HepG2 (cell line): ENCODE results near the gene SAMD4B. TPM values are rescaled to one million over a fixed set of nuclear protein-coding genes. Genes with fewer than 3 reads are reported as not detected.

Source experiments
- CREBL2 ChIP-seq: sonication (generic); formaldehyde crosslinking; IDR thresholded peaks from 2 replicates; pipeline ENCODE4 v1.8.1; 2023; ENCODE audit warnings: missing genetic modification reagents, mild to moderate bottlenecking, borderline replicate concordance
- FOXP1 ChIP-seq, 2 experiments: fragments of 450-650 bp in 1 of 2; IDR thresholded peaks; 2 replicates each; pipeline ENCODE4 v1.6.1; 2017 to 2018; ENCODE audit warnings: antibody characterized with exemption in 1 of 2
- GZF1 ChIP-seq: sonication (generic); formaldehyde crosslinking; IDR thresholded peaks from 2 replicates; pipeline ENCODE4 v1.5.1; 2020; ENCODE audit warnings: mild to moderate bottlenecking, missing genetic modification reagents
- NFE2L1 ChIP-seq: sonication (generic); formaldehyde crosslinking; IDR thresholded peaks from 2 replicates; pipeline ENCODE4 v1.4.0; 2020; ENCODE audit warnings: missing genetic modification reagents, mild to moderate bottlenecking, borderline replicate concordance
- REST ChIP-seq, 2 experiments: IDR thresholded peaks; 2 replicates each; pipeline ENCODE4 v1.6.1; 2011 to 2012; ENCODE audit warnings: low read length in 2 of 2, borderline replicate concordance in 1 of 2, low read depth in 1 of 2, mild to moderate bottlenecking in 1 of 2, moderate library complexity in 1 of 2
- SKI ChIP-seq: fragments of 450-650 bp; IDR thresholded peaks from one replicate; pipeline ENCODE4 v1.6.1; 2018; ENCODE audit warnings: mild to moderate bottlenecking; ENCODE audit not compliant: partially characterized antibody
- SP2 ChIP-seq: sonication (generic); formaldehyde crosslinking; IDR thresholded peaks from 2 replicates; pipeline ENCODE4 v1.5.1; 2020; ENCODE audit warnings: mild to moderate bottlenecking, missing genetic modification reagents
- TARDBP ChIP-seq: sonication (generic); formaldehyde crosslinking; IDR thresholded peaks from 2 replicates; pipeline ENCODE4 v1.8.0; 2022; ENCODE audit warnings: mild to moderate bottlenecking, missing genetic modification reagents
- TP53 ChIP-seq: sonication (generic); formaldehyde crosslinking; conservative IDR thresholded peaks from 2 replicates; pipeline ENCODE4 v1.4.0; 2020; ENCODE audit warnings: missing genetic modification reagents
- ZBTB25 ChIP-seq: IDR thresholded peaks from 2 replicates; pipeline ENCODE4 v1.6.1; 2018; ENCODE audit warnings: missing genetic modification reagents
- ZBTB38 ChIP-seq: sonication (generic); formaldehyde crosslinking; IDR thresholded peaks from 2 replicates; pipeline ENCODE4 v1.5.1; 2020; ENCODE audit warnings: mild to moderate bottlenecking, missing genetic modification reagents
- ZNF749 ChIP-seq: sonication (generic); formaldehyde crosslinking; IDR thresholded peaks from 2 replicates; pipeline ENCODE4 v1.8.0; 2022; ENCODE audit warnings: mild to moderate bottlenecking, missing genetic modification reagents, moderate library complexity, borderline replicate concordance
- ZNF792 ChIP-seq: IDR thresholded peaks from 2 replicates; pipeline ENCODE4 v1.6.1; 2016
- ZSCAN21 ChIP-seq: sonication (generic); formaldehyde crosslinking; IDR thresholded peaks from 2 replicates; pipeline ENCODE4 v1.8.0; 2022; ENCODE audit warnings: mild to moderate bottlenecking, missing genetic modification reagents, moderate library complexity, borderline replicate concordance
- polyA plus RNA-seq, 8 experiments: library from polyadenylated mRNA; depleted of rRNA in 3 of 8; stranded (reverse) in 7 of 8; unstranded in 1 of 8; fragments of >200 nt; fragmentation: Illumina TruSeq in 4 of 8; extraction: Trizol in 4 of 8; gene quantifications; 2 replicates each; pipeline versions ENCODE4 v1.2.1 to v1.2.3, GENCODE V29; 2011 to 2016; ENCODE audit warnings: low read depth in 4 of 8, missing spikeins in 1 of 8, mixed read lengths in 1 of 8; ENCODE audit not compliant: insufficient read depth in 1 of 8
- total RNA-seq, 5 experiments: library from RNA; depleted of rRNA; stranded (reverse); fragments of >200 nt; fragmentation: Illumina TruSeq; extraction: Trizol; gene quantifications; 2 replicates each; pipeline ENCODE4 v1.2.3, GENCODE V29; 2016; ENCODE audit warnings: low read depth in 1 of 5
- TF ChIP-seq, protein P1 (sequence below): sonication (generic); formaldehyde crosslinking; IDR thresholded peaks from 2 replicates; pipeline ENCODE4 v1.8.0; 2022; ENCODE audit warnings: mild to moderate bottlenecking, missing genetic modification reagents; ENCODE audit not compliant: insufficient replicate concordance
- TF ChIP-seq, protein P2 (sequence below): sonication (generic); formaldehyde crosslinking; IDR thresholded peaks from 2 replicates; pipeline ENCODE4 v1.8.0; 2022; ENCODE audit warnings: low read depth, missing genetic modification reagents
- TF ChIP-seq, protein P3 (sequence below): sonication (generic); formaldehyde crosslinking; IDR thresholded peaks from 2 replicates; pipeline ENCODE4 v1.4.0; 2020; ENCODE audit warnings: missing genetic modification reagents

SAMD4B gene
- total and polyA plus RNA-seq, 2 of the 13 experiments (the other 11 are each of a cell fraction or from before 2014, with no cell fraction given), result 26.0 to 31.8 TPM

DNA sequence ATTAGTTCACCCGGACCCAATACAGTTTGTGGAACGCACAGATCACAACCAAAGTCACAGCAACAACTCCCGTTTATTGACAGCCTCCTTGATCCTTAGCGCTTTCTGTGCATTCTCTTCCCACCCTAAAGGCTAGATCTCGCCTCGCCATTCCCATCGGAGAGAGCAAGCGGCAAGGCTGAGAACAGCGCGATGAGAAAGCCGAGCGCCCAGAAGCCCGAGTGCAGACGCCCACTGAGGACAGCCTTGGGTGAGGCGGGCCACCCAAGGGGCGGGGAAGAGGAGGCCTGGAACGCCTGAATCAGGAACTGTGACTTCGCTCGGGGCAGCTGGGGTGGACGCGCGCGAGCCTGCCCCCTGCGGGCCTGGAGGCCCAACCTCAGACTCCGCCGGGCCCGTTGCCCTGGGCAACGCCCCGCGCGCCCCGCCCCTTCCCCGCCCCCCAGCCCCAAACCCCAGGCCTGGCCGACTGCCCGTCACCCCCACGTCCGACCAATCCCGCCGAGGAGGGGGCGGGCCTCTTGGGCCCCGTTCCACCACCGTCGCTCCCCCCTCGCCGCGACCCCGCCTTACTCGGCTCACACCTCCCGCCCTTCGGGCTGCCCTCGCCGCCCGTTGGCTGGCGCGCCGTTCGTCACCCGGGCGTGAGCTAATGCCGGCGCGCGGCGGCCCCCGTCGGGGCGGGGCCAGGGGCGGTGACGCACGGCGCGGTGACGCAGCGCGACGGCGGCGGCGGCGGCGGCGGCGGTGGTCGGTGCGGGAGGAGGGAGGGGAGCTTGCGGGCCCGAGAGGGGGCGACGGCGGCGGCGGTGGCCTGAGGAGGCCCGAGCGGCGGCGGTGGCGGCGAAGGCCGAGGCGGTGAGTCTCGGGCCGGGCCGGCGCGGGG, at the start of gene SAMD4B (continued):
- TF ChIP-seq SP2 (peak; percentile 90), ZBTB25 (peak; percentile 62; the same call in 1 of the 2 replicates), ZNF792 (CRISPR knock-in tag) (peak; percentile 61; the same call in 1 of the 2 replicates), ZNF749 (CRISPR knock-in tag) (no peak; the same call in 1 of the 2 replicates), NFE2L1 (CRISPR knock-in tag) (no peak), TARDBP (peak; percentile 78), FOXP1 (IDR thresholded peaks at IDR 0.05) (no peak), FOXP1 (CRISPR knock-in tag; IDR thresholded peaks at IDR 0.05) (peak; percentile 8; the same call in 1 of the 2 replicates), REST (IDR thresholded peaks at IDR 0.05; ENCODE audit: borderline replicate concordance in 1 of 2, low read depth in 1 of 2, low read length in 2 of 2) (peak in 1 of 2 experiments; percentile 40; a peak in 1 of 4 replicates), TP53 (CRISPR knock-in tag) (no peak), ZBTB38 (CRISPR knock-in tag) (peak; percentile 37; the same call in 1 of the 2 replicates), ZSCAN21 (CRISPR knock-in tag) (peak; percentile 72; the same call in 1 of the 2 replicates), CREBL2 (CRISPR knock-in tag) (no peak), SKI (peak; percentile 4), GZF1 (CRISPR knock-in tag) (peak; percentile 73; the same call in 1 of the 2 replicates)
- TF ChIP-seq, protein P1, sequence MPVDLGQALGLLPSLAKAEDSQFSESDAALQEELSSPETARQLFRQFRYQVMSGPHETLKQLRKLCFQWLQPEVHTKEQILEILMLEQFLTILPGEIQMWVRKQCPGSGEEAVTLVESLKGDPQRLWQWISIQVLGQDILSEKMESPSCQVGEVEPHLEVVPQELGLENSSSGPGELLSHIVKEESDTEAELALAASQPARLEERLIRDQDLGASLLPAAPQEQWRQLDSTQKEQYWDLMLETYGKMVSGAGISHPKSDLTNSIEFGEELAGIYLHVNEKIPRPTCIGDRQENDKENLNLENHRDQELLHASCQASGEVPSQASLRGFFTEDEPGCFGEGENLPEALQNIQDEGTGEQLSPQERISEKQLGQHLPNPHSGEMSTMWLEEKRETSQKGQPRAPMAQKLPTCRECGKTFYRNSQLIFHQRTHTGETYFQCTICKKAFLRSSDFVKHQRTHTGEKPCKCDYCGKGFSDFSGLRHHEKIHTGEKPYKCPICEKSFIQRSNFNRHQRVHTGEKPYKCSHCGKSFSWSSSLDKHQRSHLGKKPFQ (CRISPR knock-in tag), result no peak
- TF ChIP-seq, protein P2, sequence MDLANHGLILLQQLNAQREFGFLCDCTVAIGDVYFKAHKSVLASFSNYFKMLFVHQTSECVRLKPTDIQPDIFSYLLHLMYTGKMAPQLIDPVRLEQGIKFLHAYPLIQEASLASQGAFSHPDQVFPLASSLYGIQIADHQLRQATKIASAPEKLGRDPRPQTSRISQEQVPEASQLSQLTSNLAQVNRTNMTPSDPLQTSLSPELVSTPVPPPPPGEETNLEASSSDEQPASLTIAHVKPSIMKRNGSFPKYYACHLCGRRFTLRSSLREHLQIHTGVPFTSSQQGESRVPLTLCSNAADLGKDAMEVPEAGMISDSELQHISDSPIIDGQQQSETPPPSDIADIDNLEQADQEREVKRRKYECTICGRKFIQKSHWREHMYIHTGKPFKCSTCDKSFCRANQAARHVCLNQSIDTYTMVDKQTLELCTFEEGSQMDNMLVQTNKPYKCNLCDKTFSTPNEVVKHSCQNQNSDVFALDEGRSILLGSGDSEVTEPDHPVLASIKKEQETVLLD, result peak; percentile 64; the same call in 1 of the 2 replicates
- TF ChIP-seq, protein P3, sequence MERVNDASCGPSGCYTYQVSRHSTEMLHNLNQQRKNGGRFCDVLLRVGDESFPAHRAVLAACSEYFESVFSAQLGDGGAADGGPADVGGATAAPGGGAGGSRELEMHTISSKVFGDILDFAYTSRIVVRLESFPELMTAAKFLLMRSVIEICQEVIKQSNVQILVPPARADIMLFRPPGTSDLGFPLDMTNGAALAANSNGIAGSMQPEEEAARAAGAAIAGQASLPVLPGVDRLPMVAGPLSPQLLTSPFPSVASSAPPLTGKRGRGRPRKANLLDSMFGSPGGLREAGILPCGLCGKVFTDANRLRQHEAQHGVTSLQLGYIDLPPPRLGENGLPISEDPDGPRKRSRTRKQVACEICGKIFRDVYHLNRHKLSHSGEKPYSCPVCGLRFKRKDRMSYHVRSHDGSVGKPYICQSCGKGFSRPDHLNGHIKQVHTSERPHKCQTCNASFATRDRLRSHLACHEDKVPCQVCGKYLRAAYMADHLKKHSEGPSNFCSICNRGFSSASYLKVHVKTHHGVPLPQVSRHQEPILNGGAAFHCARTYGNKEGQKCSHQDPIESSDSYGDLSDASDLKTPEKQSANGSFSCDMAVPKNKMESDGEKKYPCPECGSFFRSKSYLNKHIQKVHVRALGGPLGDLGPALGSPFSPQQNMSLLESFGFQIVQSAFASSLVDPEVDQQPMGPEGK (CRISPR knock-in tag), result peak; percentile 79
